ENCODE measurements around the gene FASN.

FASN gene

DNA sequence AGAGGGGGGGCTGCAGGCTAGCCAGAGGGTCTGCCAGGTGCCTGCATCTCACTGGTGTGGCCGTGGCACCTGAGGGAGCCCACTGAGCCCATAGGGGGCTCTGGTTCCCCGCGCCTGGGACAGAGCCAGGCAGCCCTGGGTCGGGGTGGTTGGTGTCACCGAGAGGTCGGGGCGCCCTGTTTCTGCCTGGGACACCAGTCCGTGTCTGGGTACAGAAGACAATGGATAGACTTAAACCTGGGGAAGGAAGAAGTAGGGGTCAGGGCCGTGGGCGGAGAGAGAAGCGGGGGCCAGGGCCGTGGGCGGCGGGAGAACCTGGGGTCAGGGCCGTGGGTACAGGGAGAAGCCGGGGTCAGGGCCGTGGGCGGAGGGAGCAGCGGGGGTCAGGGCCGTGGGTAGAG lies 49.5 kb downstream of the FASN start:
- in situ Hi-C loops (cut with HindIII; ENCODE audit: low sequenced_read_pairs) = no loop called here

DNA sequence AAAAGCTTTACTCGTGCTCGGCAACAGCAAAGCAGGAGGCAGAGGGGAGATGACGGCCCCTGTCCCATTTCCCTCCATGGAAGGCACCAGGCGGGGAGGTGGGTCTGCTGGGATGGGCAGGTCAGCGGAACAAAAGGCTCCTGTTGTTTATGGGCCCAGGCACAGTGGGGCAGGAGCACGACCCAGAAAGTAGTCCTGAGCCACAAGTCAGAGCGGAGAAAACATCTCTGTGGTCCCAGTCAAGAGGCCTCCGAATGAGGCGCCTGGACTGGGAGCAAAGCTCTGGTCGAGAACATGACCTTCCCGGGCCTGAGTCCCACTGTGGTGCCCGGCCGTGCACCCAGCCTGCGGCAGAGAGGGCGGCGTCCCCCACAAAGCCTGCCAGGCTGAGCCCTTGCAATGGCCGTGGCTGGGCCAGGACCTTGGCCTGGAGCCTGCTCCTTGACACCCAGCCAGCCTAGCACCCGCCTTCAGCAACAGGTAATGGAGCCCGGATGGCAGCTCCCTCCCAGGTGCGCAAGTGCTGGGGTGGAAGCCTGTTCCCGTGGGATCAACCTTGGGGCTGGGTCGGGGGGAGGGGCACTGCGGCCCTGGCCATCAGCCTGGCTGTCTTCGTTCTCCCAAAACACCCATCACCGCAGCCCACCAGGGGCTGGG lies 50.0 kb downstream of the FASN start:
- in situ Hi-C loops (cut with HindIII; ENCODE audit: low sequenced_read_pairs) = no loop called here

DNA sequence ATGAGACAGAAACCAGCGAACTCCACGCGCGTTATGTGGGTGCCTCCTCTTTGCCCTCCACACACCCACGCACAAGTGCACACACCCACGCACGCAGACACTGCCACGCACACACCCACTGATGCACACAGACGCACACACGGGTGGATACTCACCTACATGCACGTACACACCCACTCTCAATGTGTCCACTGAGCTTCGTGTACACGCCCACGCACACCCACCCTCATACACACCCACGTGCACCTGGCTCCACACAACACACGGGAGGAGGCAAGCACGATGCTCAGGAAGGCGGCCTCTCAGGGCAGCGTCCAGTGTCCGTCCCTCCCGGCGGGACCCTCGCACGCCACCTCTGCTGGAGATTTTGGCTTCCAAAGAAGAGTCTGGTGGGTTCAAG lies 50.7 kb downstream of the FASN start:
- in situ Hi-C loops (cut with HindIII; ENCODE audit: low sequenced_read_pairs) = no loop called here

DNA sequence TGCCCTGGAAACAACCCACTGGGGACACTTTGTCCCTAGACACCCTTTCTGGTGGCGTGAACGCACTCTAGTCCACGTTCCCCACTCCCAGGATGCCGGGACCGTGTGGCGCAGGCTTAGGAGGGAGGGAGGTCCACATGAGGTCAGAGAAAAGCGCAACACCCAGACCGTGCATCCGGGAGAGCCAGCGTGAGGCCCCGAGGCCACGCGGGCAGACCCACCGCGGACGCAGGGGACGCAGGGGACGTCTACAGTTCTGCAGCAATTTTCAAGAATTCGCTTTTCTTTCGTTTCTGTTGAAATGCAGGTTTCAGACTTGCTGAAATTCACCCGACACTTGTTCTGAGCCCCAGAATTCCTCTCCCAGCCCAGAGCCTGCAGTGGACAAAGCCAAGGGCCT lies 51.1 kb downstream of the FASN start:
- in situ Hi-C loops (cut with HindIII; ENCODE audit: low sequenced_read_pairs) = no loop called here

DNA sequence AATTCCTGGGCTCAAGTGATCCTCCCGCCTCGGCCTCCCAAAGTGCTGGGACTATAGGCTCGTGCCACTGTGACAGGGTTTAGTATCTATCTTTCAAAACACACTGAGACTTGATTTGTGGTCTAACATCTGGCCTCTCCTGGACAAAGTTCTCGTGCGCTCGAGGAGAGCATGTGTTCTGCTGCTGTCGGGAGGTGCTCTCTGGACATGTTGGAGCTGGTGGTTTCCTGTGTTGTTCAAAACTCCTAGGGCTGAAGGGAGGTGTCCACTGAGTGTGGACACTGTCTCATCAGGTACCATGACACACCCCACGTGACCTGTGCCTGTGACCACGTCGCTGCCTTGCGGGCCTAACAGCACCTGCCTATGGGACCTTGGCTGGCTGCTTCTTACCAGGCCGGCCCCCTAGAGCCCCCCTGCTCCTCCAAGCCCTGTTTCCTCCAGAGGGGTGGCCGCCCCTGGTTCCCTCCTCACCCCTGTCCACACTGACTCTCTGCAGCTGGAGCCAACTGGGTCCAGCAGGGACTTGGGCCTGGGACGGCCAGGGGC lies 52.0 kb downstream of the FASN start:
- in situ Hi-C loops (cut with HindIII; ENCODE audit: low sequenced_read_pairs) = no loop called here

DNA sequence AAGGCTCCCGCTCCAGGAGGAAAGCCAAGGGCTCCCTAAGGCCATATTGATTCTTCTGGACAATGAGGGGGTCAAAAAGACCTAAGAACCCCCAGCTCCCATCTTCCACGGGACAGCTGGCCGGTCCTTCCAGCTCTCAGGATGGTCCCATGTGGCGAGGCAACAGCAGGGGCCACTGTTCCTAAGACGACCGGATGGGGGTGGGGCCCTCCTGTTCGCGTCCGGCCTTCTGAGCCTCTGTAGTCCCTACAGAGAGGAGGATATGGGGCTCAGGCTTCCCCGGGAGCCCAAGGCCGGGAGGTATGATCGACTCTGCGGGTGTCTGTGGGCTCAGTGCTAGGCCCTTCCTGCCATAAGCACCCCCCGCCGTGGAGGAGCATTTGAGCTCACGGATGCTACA lies 54.5 kb downstream of the FASN start:
- in situ Hi-C loops (cut with HindIII; ENCODE audit: low sequenced_read_pairs) = no loop called here

DNA sequence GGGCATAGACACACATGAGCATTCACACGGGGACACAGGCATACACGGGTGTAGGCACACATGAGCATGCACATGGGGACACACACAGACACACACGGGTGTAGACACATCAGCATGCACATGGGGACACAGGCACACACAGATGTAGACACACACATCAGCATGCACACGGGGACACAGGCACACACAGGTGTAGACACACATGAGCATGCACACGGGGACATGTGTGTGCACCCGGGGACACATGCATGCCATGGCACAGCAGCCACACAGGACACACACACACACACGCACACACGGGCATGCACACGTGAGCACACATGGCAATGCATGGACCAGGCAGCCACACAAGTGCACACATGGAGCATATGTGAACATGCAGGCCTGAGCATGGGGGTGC lies 55.4 kb downstream of the FASN start:
- in situ Hi-C loops (cut with HindIII; ENCODE audit: low sequenced_read_pairs) = no loop called here

DNA sequence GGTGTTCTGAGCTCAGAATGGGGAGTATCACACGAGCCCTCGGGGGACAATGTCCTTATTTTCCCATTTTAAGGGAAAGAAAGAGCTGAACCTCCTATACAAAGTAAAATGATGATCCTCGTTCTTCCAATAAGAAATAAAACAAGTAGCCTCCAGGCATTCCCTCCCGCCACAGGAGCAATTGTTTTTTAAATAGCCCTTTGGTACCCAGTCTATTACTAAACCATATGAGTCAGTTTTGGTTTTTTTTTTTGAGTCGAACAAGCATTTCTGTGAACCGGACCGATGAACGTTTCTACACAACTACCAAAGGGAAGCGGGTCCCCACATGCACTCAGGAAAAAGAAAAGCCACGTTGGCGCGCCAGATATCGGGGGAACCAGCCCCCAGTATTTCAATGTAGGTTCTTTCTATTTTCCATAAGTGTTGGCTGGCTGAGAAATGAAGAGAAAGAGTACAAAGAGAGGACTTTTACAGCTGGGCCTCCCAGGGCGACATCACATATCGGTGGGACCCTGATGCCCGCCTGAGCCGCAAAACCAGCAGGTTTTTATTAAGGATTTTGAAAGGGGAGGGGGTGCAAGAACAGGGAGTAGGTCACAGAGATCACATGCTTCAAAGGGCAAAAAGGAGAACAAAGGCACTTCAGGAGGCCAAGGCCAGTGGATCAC lies 56.8 kb downstream of the FASN start:
- in situ Hi-C loops (cut with HindIII; ENCODE audit: low sequenced_read_pairs) = no loop called here

DNA sequence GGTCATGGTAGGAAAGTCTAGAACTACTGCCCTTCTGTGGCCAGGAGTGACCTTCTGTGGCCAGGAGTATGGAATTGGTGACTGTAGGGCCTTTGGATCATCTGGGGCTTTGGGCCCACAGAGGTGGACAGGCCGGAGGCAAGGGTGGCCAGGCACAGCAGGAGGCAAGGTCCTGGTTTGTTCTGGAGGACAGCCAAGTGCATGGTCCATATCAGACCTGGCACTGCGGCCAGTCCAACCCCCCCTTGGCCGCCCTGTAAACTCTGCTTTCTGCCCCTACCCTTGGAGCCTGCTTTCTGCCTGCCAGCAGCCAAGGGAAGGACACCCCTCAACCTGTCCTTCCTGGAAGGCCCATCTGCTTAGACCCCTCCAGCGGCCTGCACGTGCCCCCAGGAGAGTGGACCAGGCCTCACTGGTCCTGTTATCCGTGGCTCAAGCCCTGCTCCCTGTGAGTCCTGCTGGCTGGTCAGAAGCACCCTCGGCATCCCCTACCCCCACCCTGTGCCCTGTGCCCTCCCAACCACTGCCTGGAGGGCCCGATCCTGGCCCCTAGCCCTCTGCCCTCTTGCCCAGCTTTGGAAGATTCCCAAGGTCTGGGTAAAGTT lies 58.2 kb downstream of the FASN start:
- in situ Hi-C loops (cut with HindIII; ENCODE audit: low sequenced_read_pairs) = loop anchor here (10.0 kb wide), 3 partner anchors 65 to 295 kb away; partner anchors contain the start of genes ASPSCR1, CSNK1D and SECTM1

DNA sequence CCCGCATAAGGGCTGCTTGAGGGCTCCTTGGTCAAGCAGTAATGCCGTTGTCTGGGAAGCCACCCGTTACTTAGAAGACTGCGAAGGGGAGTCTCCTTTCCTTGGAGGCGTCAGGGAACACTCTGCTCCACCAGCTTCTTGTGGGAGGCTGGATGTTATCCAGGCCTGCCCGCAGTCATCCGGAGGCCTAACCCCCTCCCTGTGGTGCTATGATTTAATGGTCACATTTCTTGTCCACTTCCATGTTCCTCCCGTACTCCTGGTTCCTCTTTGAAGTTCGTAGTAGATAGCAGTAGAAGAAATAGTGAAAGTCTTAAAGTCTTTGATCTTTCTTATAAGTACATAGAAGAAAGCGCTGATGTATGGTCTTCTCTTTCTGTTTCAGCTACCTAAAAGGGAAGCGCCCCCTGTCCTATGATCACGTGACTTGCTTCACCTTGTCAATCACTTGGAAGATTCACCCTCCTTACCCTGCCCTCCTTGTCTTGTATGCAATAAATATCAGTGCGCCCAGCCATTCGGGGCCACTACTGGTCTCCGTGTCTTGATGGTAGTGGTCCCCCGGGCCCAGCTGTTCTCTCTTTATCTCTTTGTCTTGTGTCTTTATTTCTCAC lies 59.1 kb downstream of the FASN start:
- in situ Hi-C loops (cut with HindIII; ENCODE audit: low sequenced_read_pairs) = loop anchor here (10.0 kb wide), 3 partner anchors 64 to 296 kb away; partner anchors contain the start of genes ASPSCR1, CSNK1D and SECTM1

DNA sequence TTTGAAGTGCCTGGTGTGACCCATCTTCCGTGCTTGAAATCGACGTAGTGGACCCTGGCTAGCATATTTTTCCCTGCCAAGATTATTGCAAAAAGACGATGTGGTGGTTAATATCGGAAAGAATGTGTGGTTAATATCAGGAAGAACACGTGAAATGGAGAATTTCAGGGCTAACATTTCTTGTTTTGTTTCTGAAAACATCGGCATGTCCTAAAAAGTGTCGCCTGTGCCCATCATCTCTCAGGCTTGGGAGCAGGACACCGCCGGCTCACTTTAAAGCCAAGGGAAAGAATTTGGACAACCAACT lies 60.2 kb downstream of the FASN start:
- in situ Hi-C loops (cut with HindIII; ENCODE audit: low sequenced_read_pairs) = loop anchor here (10.0 kb wide), 3 partner anchors 63 to 297 kb away; partner anchors contain the start of genes ASPSCR1, CSNK1D and SECTM1

DNA sequence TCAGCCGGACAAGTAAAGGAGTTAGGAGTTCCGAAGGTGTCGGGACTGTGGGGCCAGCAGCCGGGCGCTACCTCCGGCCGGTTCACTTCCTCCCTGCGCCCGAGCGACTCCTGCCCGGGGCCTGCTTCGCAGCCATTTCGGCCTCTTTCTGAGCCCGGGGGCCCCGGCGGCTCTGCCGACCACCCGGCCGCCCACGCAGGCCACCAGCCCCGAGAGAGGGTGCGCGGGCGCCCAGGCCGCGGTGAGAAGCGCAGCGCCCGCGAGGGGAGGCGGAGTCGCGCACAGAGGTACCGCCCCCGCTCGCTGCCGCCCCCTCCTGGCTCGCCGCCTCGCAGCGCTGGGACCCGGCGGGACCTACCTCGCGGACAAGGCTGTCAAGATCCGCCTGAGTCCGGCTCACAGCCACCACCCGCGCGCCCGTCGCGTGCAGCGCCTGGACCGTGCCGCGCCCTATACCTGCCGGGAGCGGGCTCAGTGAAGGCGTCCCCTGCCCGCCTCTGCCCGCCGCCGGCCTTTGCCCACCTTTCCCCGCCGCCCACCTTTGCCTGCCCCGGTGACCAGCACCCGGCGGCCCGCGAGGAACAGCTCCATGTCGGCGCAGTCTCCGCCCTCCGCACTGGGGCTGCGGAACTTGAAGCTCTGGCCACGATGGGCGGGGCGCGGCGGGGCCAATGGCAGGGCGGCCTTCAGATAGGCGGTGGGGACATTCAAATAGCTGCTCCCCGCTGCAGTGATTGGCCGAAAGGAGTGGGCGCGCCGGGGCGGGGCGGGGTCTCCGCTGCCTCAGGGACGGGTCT lies 60.7 kb downstream of the FASN start, which contains the start of gene DCXR:
Gene DCXR (minus strand): TSS at position 606 of the 797 bp plus-strand sequence. CDS start 15 bp downstream, at position 591.
- in situ Hi-C loops (cut with HindIII; ENCODE audit: low sequenced_read_pairs) = loop anchor here (10.0 kb wide), 3 partner anchors 62 to 298 kb away; partner anchors contain the start of genes ASPSCR1, CSNK1D and SECTM1

DNA sequence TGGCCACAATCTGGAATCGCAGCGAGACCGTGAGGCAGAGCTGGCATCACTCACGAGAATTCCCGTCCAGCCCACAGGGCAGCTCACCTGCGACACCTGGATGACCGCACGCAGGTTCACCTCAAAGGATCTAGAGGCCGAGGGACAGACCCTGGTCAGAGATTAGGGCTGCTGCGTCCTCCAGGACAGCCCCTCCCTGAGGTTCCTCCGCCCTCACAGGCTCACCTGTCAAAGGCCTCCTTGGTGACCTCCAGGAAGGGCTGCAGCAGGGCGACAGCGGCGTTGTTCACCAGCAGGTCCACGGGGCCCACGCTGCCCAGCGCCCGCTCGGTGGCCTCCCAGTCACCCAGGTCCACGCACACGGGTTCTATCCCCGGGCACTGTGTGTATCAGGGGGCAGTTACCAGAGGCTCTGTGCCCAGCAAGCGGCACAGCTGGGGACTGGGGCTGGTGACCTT lies 61.4 kb downstream of the FASN start:
- in situ Hi-C loops (cut with HindIII; ENCODE audit: low sequenced_read_pairs) = loop anchor here (10.0 kb wide), 3 partner anchors 62 to 298 kb away; partner anchors contain the start of genes ASPSCR1, CSNK1D and SECTM1

DNA sequence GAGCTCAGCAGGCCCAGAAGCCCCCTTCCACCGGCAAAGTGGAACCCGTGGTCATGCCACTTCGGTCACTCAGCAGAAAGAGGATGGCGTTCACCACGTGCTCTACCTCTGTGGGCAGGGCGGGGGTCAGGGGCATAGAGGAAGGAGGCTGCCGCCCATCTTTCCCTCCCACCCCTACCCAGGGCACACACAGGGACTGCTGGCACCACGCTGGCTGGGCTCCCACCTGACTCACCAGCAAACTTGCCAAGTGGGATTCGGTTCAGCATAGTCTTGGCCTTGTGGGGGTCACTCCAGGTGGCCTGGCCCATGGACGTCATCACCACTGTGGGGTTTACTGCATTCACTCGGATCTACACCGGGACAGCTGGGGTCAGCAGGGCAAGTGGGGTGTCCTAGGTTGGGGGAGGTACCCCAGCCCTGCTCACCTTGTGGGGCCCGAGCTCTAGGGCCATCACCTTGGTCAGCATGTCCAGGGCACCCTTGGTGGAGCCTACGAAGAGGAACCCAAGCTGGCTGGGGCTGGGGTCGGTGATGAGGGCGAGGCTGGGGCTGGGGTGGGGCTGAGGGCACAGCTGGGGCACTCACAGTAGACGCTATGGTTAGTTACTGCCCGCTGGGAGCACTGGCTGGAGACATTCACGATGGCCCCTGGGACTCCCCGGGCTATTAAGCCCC lies 61.9 kb downstream of the FASN start:
- in situ Hi-C loops (cut with HindIII; ENCODE audit: low sequenced_read_pairs) = loop anchor here (10.0 kb wide), 3 partner anchors 61 to 299 kb away; partner anchors contain the start of genes ASPSCR1, CSNK1D and SECTM1

DNA sequence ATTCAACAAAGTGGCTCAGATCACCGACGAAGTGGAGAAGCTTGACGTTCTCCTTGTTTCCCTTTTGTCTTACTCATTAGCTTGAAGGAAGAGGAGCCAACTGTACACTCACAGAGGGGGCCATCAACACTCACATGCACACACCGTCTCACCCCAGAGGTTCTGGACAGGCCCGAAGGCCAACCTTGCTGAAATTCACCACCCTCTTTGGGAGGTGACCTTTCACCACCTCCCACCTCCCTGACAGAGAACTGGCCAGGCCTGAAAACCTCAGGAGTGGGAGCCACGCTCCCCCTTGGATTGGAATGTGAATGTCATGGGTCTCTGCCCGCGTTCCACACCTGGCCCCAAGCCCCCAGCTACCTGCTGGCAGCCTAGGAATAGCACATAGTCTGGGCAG lies 62.5 kb downstream of the FASN start:
- in situ Hi-C loops (cut with HindIII; ENCODE audit: low sequenced_read_pairs) = loop anchor here (10.0 kb wide), 3 partner anchors 61 to 299 kb away; partner anchors contain the start of genes ASPSCR1, CSNK1D and SECTM1

DNA sequence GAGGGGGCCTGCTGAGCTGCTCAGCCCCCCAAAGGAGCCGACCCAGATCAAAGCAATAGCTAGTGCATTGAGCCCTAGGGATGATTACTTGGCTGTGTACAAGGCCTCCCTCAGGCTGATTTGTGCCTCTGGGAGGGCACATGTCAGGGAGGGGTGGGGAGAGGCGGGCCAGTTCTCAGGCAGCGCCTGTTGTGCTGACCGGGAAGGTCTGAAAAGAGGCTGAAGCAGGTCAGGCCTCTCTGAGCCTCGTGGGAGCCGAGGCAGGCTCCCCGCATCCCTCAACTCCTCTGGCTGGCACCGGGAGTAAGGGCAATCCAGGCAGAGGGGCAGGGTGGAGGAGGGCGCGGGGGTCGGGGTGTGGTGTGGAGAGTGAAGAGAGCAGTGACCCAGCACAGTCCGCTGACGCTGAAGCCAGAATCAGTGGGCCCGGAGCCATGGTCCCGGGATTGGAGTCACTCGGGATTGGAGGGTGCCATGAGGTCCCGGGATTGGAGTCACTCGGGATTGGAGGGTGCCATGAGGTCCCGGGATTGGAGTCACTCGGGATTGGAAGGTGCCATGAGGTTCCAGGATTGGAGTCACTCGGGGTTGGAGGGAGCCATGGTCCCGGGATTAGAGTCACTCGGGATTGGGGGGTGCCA lies 63.5 kb downstream of the FASN start:
- in situ Hi-C loops (cut with HindIII; ENCODE audit: low sequenced_read_pairs) = loop anchor here (10.0 kb wide), 3 partner anchors 60 to 300 kb away; partner anchors contain the start of genes ASPSCR1, CSNK1D and SECTM1

DNA sequence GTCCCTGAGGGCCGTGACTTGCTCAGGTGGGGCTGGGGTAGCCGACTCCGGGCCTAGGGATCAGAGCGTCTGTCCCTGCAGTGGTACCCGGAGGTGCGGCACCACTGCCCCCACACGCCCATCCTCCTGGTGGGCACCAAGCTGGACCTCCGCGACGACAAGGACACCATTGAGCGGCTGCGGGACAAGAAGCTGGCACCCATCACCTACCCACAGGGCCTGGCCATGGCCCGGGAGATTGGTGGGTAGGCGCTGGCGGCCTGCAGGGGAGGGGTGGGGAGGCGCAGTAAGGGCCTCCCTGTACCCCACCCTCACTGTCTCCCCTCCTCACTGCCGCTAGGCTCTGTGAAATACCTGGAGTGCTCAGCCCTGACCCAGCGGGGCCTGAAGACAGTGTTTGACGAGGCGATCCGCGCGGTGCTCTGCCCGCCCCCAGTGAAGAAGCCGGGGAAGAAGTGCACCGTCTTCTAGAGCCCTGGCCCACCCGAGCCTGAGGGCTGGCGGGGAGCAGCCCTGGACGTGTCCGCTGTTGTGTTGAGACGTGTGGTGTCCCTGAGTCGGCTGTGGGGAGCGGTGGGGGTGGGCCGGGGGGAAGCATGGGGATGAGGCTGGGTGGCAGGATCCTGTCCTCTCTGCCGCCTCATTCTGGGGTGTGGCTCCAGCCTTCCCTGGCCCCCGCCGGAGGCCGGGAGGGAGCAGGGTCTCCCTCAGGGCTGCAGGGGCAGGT lies 64.5 kb downstream of the FASN start:
- in situ Hi-C loops (cut with HindIII; ENCODE audit: low sequenced_read_pairs) = loop anchor here (10.0 kb wide), 3 partner anchors 59 to 301 kb away; partner anchors contain the start of genes ASPSCR1, CSNK1D and SECTM1
